ENCODE measurements around the gene CHGA. TPM values are rescaled to one million over a fixed set of nuclear protein-coding genes. Genes with fewer than 3 reads are reported as not detected.

CHGA gene
- total and polyA plus RNA-seq, 2 of the 13 experiments (the other 11 are each of a cell fraction or from before 2014, with no cell fraction given) = not detected

GRCh38 chr14:92922883-92923743, at the start of gene CHGA (continued):
- TF ChIP-seq TFE3 (CRISPR knock-in tag; IDR thresholded peaks at IDR 0.05) (peak; percentile 90), PHB2 (IDR thresholded peaks at IDR 0.05; ENCODE audit: partially characterized antibody) (no peak), ZZZ3 (CRISPR knock-in tag; IDR thresholded peaks at IDR 0.05; ENCODE audit: borderline replicate concordance) (0 out of 2 replicates have a peak, but pooled peaks have one; percentile 62), MTF2 (CRISPR knock-in tag; IDR thresholded peaks at IDR 0.05; ENCODE audit: borderline replicate concordance) (no peak), MIER2 (CRISPR knock-in tag; IDR thresholded peaks at IDR 0.05) (peak; percentile 98), KMT2A (CRISPR knock-in tag; IDR thresholded peaks at IDR 0.05) (0 out of 2 replicates have a peak, but pooled peaks have one; percentile 48), KDM6A (CRISPR knock-in tag; IDR thresholded peaks at IDR 0.05; ENCODE audit: low read depth) (no peak), ZKSCAN5 (CRISPR knock-in tag; IDR thresholded peaks at IDR 0.05) (0 out of 2 replicates have a peak, but pooled peaks have one; percentile 67), TOE1 (CRISPR knock-in tag; IDR thresholded peaks at IDR 0.05) (no peak), ZBTB14 (CRISPR knock-in tag; IDR thresholded peaks at IDR 0.05) (no peak), RARG (CRISPR knock-in tag; IDR thresholded peaks at IDR 0.05; ENCODE audit: low read depth) (peak; percentile 68; the same call in 1 of the 2 replicates), ZSCAN29 (CRISPR knock-in tag; conservative IDR thresholded peaks at IDR 0.05) (no peak), PTBP1 (IDR thresholded peaks at IDR 0.05; ENCODE audit: low read depth, low read length, poor library complexity, severe bottlenecking) (no peak), HOXA9 (CRISPR knock-in tag; IDR thresholded peaks at IDR 0.05; ENCODE audit: borderline replicate concordance) (peak; percentile 91), TCF7 (IDR thresholded peaks at IDR 0.05; ENCODE audit: low read depth) (no peak), ZNF557 (CRISPR knock-in tag; IDR thresholded peaks at IDR 0.05) (peak; percentile 98), GTF2F1 (IDR thresholded peaks at IDR 0.05; ENCODE audit: low read length) (no peak), ZNF460 (CRISPR knock-in tag; IDR thresholded peaks at IDR 0.05; ENCODE audit: borderline replicate concordance) (no peak), ELK4 (CRISPR knock-in tag; IDR thresholded peaks at IDR 0.05; ENCODE audit: borderline replicate concordance) (no peak), ZNF691 (CRISPR knock-in tag; IDR thresholded peaks at IDR 0.05; ENCODE audit: borderline replicate concordance, low read depth) (peak; percentile 93), TEAD3 (CRISPR knock-in tag; optimal IDR thresholded peaks at IDR 0.05; ENCODE audit: borderline replicate concordance) (peak; percentile 57), JUN (CRISPR knock-in tag; IDR thresholded peaks at IDR 0.05) (0 out of 2 replicates have a peak, but pooled peaks have one; percentile 58), SIX1 (CRISPR knock-in tag; IDR thresholded peaks at IDR 0.05; ENCODE audit: borderline replicate concordance) (no peak), ZNF891 (CRISPR knock-in tag; IDR thresholded peaks at IDR 0.05) (peak; percentile 87; the same call in 1 of the 2 replicates), ZNF629 (CRISPR knock-in tag; conservative IDR thresholded peaks at IDR 0.05) (0 out of 2 replicates have a peak, but pooled peaks have one; percentile 34), ZNF207 (IDR thresholded peaks at IDR 0.05; ENCODE audit: borderline replicate concordance) (no peak), ZFYVE20 (CRISPR knock-in tag; IDR thresholded peaks at IDR 0.05; ENCODE audit: borderline replicate concordance, low read depth) (0 out of 2 replicates have a peak, but pooled peaks have one; percentile 71)
